Muscle layer of colon (tissue), 2 donors: ENCODE measurements around the gene ARMH3.

ENCODE experiments used
- H3K27ac ChIP-seq: one replicate; pipeline ENCODE4 v1.7.0; 2013; ENCODE audit warnings: low read depth, mild to moderate bottlenecking, low read length, moderate library complexity
- H3K27me3 ChIP-seq, 2 donors: one replicate each; pipeline ENCODE4 v1.7.0; 2013; ENCODE audit warnings: low read length in 2 of 2, mild to moderate bottlenecking in 2 of 2; ENCODE audit not compliant: insufficient read depth in 2 of 2, control insufficient read depth in 1 of 2
- H3K36me3 ChIP-seq: one replicate; pipeline ENCODE4 v1.7.0; 2013; ENCODE audit warnings: mild to moderate bottlenecking, low read length; ENCODE audit not compliant: insufficient read depth
- H3K4me1 ChIP-seq: one replicate; pipeline ENCODE4 v1.7.0; 2013; ENCODE audit warnings: mild to moderate bottlenecking, low read length; ENCODE audit not compliant: insufficient read depth
- H3K4me3 ChIP-seq, 2 donors: one replicate each; pipeline ENCODE4 v1.7.0; 2013; ENCODE audit warnings: low read length in 2 of 2, low read depth in 1 of 2, mild to moderate bottlenecking in 1 of 2, moderate library complexity in 1 of 2
- H3K9ac ChIP-seq: one replicate; pipeline ENCODE4 v1.7.0; 2013; ENCODE audit warnings: low read length
- H3K9me3 ChIP-seq: one replicate; pipeline ENCODE4 v1.7.0; 2013; ENCODE audit warnings: mild to moderate bottlenecking, low read length
- donor health status: abdominal sarcoma.
- donor health status: Adenocarcinoma of cecum.

ARMH3 gene

GRCh38 chr10:101889256-101890210 lies 166.4 kb downstream of the ARMH3 start:
- no peak overlapping the region for H3K27ac ChIP-seq

GRCh38 chr10:101888251-101888949 lies 167.6 kb downstream of the ARMH3 start:
- no peak overlapping the region for H3K27ac ChIP-seq
- no peak overlapping the region for H3K9ac ChIP-seq

More at GRCh38 chr10:101889256-101890210, 166.4 kb downstream of the ARMH3 start:
- Histone ChIP-seq H3K27me3 (no peaks in the 10 kb centered on the region), H3K36me3 (no peaks in the 10 kb centered on the region), H3K4me1 (no peaks in the 10 kb centered on the region), H3K9ac (no peak overlapping the region), H3K4me3 (no peak overlapping the region), H3K9me3 (no peaks in the 10 kb centered on the region)

GRCh38 chr10:101887775-101888174 lies 168.2 kb downstream of the ARMH3 start:
- Histone ChIP-seq H3K4me1 (no peaks in the 10 kb centered on the region), H3K4me3 (no peak overlapping the region), H3K9me3 (no peaks in the 10 kb centered on the region), H3K27me3 (no peaks in the 10 kb centered on the region), H3K36me3 (no peaks in the 10 kb centered on the region), H3K27ac (no peak overlapping the region), H3K9ac (no peak overlapping the region)

More at GRCh38 chr10:101888251-101888949, 167.6 kb downstream of the ARMH3 start:
- Histone ChIP-seq H3K9me3 (no peaks in the 10 kb centered on the region), H3K4me3 (no peak overlapping the region), H3K4me1 (no peaks in the 10 kb centered on the region), H3K36me3 (no peaks in the 10 kb centered on the region), H3K27me3 (no peaks in the 10 kb centered on the region)

- Histone ChIP-seq H3K9ac (no peak overlapping the region), H3K9me3 (no peaks in the 10 kb centered on the region), H3K27me3 (no peaks in the 10 kb centered on the region), H3K4me1 (no peaks in the 10 kb centered on the region), H3K27ac (no peak overlapping the region), H3K4me3 (no peak overlapping the region), H3K36me3 (no peaks in the 10 kb centered on the region)
These were observed 169.3 kb downstream of the ARMH3 start for GRCh38 chr10:101886521-101887312.

- no peak overlapping the region for H3K9ac ChIP-seq
- H3K9me3 ChIP-seq, result no peaks in the 10 kb centered on the region
- H3K36me3 ChIP-seq, result no peaks in the 10 kb centered on the region
- H3K4me1 ChIP-seq, result peaks cover 10% of the 10 kb centered on the region
- H3K27ac ChIP-seq, result no peak overlapping the region
- H3K4me3 ChIP-seq, result no peak overlapping the region
- no peaks in the 10 kb centered on the region for H3K27me3 ChIP-seq
These were observed 174.8 kb downstream of the ARMH3 start for GRCh38 chr10:101881036-101881774.

- Histone ChIP-seq H3K4me1 (peaks cover 10% of the 10 kb centered on the region), H3K9ac (no peak overlapping the region), H3K36me3 (no peaks in the 10 kb centered on the region), H3K4me3 (no peak overlapping the region), H3K9me3 (no peaks in the 10 kb centered on the region), H3K27ac (no peak overlapping the region), H3K27me3 (no peaks in the 10 kb centered on the region)
These were observed 175.8 kb downstream of the ARMH3 start for GRCh38 chr10:101880232-101880573.

GRCh38 chr10:101879456-101880231 lies 176.3 kb downstream of the ARMH3 start:
- no peaks in the 10 kb centered on the region for H3K27me3 ChIP-seq
- H3K4me3 ChIP-seq, result no peak overlapping the region
- no peak overlapping the region for H3K27ac ChIP-seq
- no peaks in the 10 kb centered on the region for H3K9me3 ChIP-seq
- peaks cover 10% of the 10 kb centered on the region for H3K4me1 ChIP-seq
- H3K36me3 ChIP-seq, result no peaks in the 10 kb centered on the region
- no peak overlapping the region for H3K9ac ChIP-seq

- no peak overlapping the region for H3K9ac ChIP-seq
- no peaks in the 10 kb centered on the region for H3K36me3 ChIP-seq
- no peaks in the 10 kb centered on the region for H3K9me3 ChIP-seq
- no peak overlapping the region for H3K27ac ChIP-seq
- no peaks in the 10 kb centered on the region for H3K27me3 ChIP-seq
- no peak overlapping the region for H3K4me3 ChIP-seq
- peaks cover 10% of the 10 kb centered on the region for H3K4me1 ChIP-seq
These were observed 177.1 kb downstream of the ARMH3 start for GRCh38 chr10:101878869-101879268.

GRCh38 chr10:101875068-101875688 lies 180.8 kb downstream of the ARMH3 start:
- Histone ChIP-seq H3K27ac (no peak overlapping the region), H3K36me3 (no peaks in the 10 kb centered on the region), H3K27me3 (no peaks in the 10 kb centered on the region), H3K4me3 (no peak overlapping the region), H3K4me1 (peaks cover 8% of the 10 kb centered on the region), H3K9ac (no peak overlapping the region), H3K9me3 (no peaks in the 10 kb centered on the region)

- Histone ChIP-seq H3K27ac (no peak overlapping the region), H3K4me1 (no peaks in the 10 kb centered on the region), H3K9me3 (no peaks in the 10 kb centered on the region)
These were observed 181.7 kb downstream of the ARMH3 start for GRCh38 chr10:101874252-101874651.

More at GRCh38 chr10:101874252-101874651, 181.7 kb downstream of the ARMH3 start:
- no peak overlapping the region for H3K4me3 ChIP-seq
- no peaks in the 10 kb centered on the region for H3K27me3 ChIP-seq
- H3K9ac ChIP-seq, result no peak overlapping the region
- no peaks in the 10 kb centered on the region for H3K36me3 ChIP-seq
